ENCODE results near the gene DUOX1. TPM values are rescaled to one million over a fixed set of nuclear protein-coding genes. Genes with fewer than 3 reads are reported as not detected.
A peak's percentile ranks its signal among the peaks of the same experiment; 100 is the strongest.

Gene DUOX1
- total RNA-seq, 1 donor: not detected

GRCh38 chr15:45200799-45201556 is 71.2 kb downstream of the DUOX1 start:
- H3K4me3 ChIP-seq (ENCODE audit: low read depth, low read length): peak overlapping the region; percentile 70
- peak; percentile 85 for DNase-seq (ENCODE audit: low read depth)
- no peak for TF ChIP-seq CTCF (IDR thresholded peaks at IDR 0.05; ENCODE audit: insufficient read depth, low read length)

- no peak for TF ChIP-seq CTCF (IDR thresholded peaks at IDR 0.05; ENCODE audit: insufficient read depth, low read length)
- no peak for DNase-seq (ENCODE audit: low read depth)
- H3K4me3 ChIP-seq (ENCODE audit: low read depth, low read length): no peak overlapping the region
Measured at GRCh38 chr15:45201557-45201859, 71.7 kb downstream of the DUOX1 start.

- no peak overlapping the region for H3K4me3 ChIP-seq (ENCODE audit: low read depth, low read length)
- no peak for DNase-seq (ENCODE audit: low read depth)
- TF ChIP-seq CTCF (IDR thresholded peaks at IDR 0.05; ENCODE audit: insufficient read depth, low read length): no peak
Measured at GRCh38 chr15:45201869-45202268, 72.1 kb downstream of the DUOX1 start.

GRCh38 chr15:45203182-45203581 is 73.4 kb downstream of the DUOX1 start:
- H3K4me3 ChIP-seq (ENCODE audit: low read depth, low read length): no peak overlapping the region
- peak; percentile 43 for DNase-seq (ENCODE audit: low read depth)
- no peak for TF ChIP-seq CTCF (IDR thresholded peaks at IDR 0.05; ENCODE audit: insufficient read depth, low read length)

- H3K4me3 ChIP-seq (ENCODE audit: low read depth, low read length): no peak overlapping the region
- TF ChIP-seq CTCF (IDR thresholded peaks at IDR 0.05; ENCODE audit: insufficient read depth, low read length): peak; percentile 86
- peak; percentile 68 for DNase-seq (ENCODE audit: low read depth)
Measured at GRCh38 chr15:45205192-45205591, 75.4 kb downstream of the DUOX1 start.

- no peak for DNase-seq (ENCODE audit: low read depth)
- no peak overlapping the region for H3K4me3 ChIP-seq (ENCODE audit: low read depth, low read length)
- TF ChIP-seq CTCF (IDR thresholded peaks at IDR 0.05; ENCODE audit: insufficient read depth, low read length): no peak
Measured at GRCh38 chr15:45212493-45212892, 82.7 kb downstream of the DUOX1 start.

Other genes starting within 250 kb of the DUOX1 start
- not detected in 2 replicates for gene TERB2, start 173.3 kb upstream of the DUOX1 start, total RNA-seq (ENCODE audit: low replicate concordance)
- 9.8 and 13.2 TPM in 2 replicates for gene SORD, start 106.8 kb upstream of the DUOX1 start, total RNA-seq (ENCODE audit: low replicate concordance)
- gene DUOX2, start 15.8 kb upstream of the DUOX1 start, total RNA-seq (ENCODE audit: low replicate concordance): not detected in 2 replicates
- gene DUOXA2, start 15.7 kb upstream of the DUOX1 start, total RNA-seq (ENCODE audit: low replicate concordance): not detected in 2 replicates
- 0.36 TPM in 1 of 2 replicates, not detected in the other for gene DUOXA1, start 115 bp upstream of the DUOX1 start, total RNA-seq (ENCODE audit: low replicate concordance)
- gene SHF, start 58.0 kb downstream of the DUOX1 start, total RNA-seq (ENCODE audit: low replicate concordance): 1.9 and 11.0 TPM in 2 replicates
- not detected in 2 replicates for gene SLC28A2, start 122.2 kb downstream of the DUOX1 start, total RNA-seq (ENCODE audit: low replicate concordance)
- gene GATM, start 248.6 kb downstream of the DUOX1 start, total RNA-seq (ENCODE audit: low replicate concordance): 0.18 and 0.57 TPM in 2 replicates